Measurements from ENCODE around the gene CLIC5.

Gene CLIC5

DNA sequence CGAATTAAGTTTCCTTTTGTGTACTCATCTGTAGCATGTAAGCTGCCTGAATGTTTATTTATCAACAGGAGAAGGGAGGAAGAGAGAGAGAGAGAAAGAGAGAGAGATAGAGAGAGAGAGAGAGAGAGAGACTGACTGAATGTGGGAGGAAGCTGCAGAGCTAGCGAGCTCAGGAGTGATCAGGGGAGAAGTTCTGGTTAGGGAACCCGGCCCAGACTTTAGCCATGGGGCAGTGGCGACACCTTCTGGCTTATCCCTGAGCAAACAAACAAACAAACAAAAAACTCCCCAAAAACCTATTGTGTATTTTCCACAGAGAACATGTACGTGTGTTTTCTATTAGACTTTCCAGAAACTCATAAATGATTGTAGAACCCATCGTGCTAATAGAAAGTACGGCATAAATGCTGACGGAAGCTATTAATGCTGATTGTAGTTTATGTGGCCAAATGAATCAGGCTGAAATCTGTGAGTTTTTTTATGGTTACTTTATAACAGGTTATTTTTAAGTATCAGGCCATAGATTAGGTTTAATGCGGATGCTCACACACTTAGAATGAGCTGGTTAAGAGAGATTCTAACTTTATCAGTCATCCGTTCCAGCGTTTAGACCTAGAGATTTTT lies 92.8 kb downstream of the CLIC5 start:
- peak; percentile 51 for DNase-seq

- DNase-seq = no peak
Observed at GRCh38 chr6:45921691-45922281, 93.9 kb downstream of the CLIC5 start.

GRCh38 chr6:45920819-45921511 lies 94.7 kb downstream of the CLIC5 start:
- DNase-seq = no peak

DNA sequence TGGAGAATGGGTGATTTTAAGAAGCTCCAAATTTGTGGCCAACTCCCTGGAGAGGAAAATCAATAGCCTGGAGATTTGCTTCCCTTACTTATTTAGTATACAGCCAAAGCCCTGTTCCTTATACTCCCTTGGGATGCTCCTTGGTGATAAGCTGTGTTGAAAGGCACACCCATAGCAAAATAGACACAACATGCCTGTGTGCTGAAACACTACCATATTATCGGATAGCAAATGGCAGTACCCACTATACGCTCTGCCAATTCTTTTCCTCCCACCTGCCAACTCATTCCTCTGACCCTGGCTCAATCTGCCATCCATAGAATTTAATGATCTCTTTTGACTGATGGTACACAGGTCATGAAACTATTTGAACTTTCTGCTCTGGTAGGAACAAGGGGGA lies 98.2 kb downstream of the CLIC5 start:
- DNase-seq = no peak

GRCh38 chr6:45916692-45917091 lies 99.0 kb downstream of the CLIC5 start:
- DNase-seq = no peak

DNA sequence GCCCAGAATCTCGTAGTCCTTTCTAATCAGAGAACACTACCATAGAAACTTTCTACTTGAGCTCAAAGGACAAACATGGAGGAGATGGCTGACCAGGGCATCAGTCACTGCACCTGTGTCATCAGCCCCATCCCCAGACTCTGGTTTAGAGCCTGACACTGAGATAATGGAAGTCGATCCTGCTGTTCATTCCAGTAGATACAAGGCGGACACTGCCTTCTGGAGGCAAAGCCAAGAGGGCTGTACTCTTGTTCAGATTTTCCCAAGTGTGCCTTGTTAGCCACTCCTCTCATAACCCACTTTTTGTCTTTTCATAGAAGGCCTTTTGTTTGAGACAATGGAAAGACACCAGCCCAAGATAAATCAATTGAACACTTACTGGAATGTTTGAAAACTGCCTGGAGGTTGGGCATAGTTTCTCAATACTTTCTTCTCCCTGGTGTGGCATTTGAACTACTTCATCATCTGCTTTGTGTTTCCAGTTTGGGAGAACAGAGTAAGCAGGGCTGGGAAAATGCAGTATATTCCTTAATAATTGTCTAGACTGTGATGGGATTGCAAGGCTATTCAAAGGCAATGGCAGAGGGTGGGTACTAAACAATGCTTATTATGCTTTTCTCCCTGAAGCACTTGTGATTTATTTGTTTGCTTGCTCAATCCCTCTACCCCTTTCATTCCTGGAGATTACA lies 99.7 kb downstream of the CLIC5 start:
- DNase-seq = no peak

- no peak for DNase-seq
Observed at GRCh38 chr6:45911691-45912090, 104.0 kb downstream of the CLIC5 start.

GRCh38 chr6:45903959-45904358 lies 111.7 kb downstream of the CLIC5 start:
- DNase-seq = no peak

GRCh38 chr6:45902984-45903383 lies 112.7 kb downstream of the CLIC5 start:
- no peak for DNase-seq

DNA sequence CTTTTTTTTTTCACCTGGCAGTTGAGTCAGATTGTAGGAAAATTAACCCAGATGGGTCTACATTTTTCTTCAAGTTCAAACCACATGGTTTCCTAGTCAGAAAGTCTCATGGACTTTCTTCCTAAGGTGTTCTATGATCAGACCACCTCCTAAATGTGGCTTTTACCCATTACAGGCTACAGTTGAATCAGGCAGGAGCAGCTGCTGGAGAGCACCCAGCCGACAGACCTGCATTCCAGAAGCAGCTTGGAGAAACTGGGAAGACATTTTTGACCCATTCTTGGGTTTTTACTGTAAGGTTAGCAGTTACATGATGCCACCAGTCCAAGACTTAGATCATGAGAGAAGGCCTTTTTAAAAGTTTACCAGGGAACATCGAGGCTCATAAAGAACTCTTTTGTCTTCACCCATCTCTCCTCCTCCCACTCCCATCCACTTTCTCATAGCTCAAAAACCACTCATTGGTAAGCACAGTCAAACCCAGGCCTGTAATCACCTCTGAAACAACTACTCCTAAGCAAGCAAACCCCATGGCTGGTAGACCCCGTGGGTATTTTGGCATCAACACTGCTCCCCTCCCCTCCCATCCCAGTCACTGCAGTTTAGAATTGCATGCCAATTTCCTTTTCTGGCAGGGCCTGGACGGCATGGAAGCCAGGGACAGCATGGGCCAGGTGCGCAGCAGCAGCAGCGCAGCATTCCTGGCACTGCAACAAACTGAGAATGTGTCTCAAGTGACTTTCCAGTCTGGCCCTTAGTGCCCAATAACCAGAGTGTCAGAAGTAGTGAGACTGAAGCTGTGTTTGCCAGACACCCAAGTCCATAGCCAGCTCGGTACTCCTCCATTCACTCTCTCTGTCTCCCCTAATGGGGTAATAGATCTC lies 113.7 kb downstream of the CLIC5 start:
- no peak for DNase-seq

GRCh38 chr6:45900808-45901752 lies 114.6 kb downstream of the CLIC5 start:
- no peak for DNase-seq

DNA sequence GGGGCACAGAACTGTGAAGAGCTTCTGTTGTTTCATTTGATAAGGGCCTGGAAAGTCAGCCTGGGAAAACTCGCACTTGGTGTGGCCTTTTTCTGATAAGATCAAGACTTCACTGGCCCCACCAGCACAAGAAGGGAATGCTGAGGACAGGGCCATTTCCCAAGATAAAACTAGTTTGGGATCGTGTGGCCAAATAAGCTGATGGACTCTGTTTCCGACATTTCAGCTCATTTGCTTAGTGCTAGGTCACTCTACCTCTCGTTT lies 116.0 kb downstream of the CLIC5 start:
- DNase-seq = no peak

DNA sequence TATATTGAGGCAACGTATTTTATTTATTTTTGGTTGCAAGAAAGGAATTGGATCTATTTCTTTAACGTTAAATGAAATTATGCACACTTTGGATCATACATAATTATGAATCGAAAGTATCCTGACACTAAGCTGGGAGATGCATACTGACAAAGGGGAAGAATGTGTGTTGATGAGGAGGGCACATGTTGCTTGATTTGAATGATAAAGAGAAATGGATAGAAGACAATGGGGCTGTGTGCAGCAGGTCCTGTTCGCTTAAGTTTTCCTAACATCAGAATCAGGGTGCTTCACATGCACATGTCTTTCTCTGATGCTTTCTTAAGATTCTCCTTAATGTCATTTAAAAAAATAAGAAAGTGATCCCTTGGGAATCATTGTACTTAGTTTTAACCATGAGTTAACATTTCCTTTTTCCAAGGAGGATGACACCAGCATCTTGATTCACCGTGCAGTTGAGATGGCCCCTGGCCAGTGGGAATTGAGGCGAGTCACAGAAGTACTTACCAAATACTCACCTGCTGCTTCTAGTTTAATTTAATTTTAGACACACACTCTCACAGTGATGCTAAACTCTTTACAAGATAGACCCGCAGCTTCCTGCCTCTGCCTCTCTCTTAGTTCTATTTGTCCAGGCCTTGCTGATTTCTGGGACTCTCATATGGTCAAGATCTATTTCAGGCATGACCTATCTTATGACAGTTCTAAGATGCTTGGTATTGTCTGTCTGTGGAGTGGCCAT lies 116.5 kb downstream of the CLIC5 start:
- DNase-seq = no peak

DNA sequence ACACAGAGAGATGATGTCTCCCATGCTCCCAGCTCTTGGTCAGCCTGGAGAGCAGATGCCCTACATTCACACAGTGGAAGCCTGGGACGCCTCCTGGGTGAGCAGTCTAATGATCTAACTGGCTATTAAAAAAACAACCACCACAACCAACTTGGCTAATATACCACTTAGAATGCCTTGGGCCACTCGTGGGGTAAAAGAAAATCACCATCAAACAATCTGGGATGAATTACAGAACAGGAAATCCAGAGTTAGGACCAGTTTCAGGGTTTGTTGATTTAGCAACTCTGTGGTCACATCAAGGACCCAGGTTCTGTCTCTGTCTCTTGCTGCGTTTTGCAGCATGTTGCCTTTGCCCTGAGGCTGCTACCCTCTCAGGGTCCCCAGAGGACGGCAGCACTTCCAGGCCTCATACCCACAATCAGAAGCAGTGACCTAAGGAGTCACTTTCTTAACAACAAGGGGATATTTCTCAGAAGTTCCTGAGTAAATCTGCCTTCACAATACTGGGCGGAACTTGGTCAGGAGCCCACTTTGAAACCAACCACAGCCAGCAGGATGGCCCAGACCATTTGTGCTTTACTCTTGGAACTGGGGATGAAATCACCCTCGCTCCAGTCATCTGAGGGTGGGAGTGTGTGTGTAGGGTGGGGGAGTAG lies 118.7 kb downstream of the CLIC5 start:
- DNase-seq = no peak

DNA sequence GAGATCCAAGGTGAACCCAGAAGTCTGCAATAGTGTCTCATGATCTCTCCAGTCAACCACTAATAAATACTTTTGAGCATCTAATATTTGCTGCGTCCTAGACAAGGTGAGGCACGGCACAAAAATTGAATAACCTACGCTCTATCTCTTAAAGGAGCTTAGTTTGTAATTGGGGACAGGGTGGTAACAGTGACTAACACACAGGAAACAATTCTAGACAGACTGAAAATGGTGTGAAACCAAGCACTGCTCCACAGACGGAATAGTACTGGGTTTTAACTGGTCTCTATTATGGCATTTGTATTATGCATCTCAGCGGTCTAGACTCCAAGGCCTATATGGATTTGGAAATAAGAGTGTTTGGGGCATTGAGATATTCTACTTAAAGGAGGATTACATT lies 120.1 kb downstream of the CLIC5 start:
- no peak for DNase-seq

GRCh38 chr6:45892696-45893245 lies 122.9 kb downstream of the CLIC5 start:
- DNase-seq = no peak

DNA sequence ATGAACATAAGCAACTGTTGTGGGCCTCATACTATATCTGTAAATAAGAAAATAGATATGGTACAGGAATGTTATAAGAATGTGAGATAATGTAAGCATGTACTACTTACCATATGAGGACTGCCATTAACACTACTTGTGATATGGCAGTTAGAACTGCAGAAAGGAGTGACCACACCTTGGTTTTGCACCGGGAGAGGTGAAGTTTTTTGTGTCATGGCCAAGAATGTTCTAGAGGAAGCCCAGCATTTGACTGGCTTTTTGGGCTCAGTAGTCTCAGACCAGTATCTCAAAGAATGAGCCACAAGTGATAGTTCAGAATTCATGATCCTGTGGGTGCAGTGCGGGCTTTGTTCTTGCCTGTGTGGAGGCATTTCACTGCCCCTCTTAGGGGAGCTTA lies 123.5 kb downstream of the CLIC5 start:
- DNase-seq = no peak

DNA sequence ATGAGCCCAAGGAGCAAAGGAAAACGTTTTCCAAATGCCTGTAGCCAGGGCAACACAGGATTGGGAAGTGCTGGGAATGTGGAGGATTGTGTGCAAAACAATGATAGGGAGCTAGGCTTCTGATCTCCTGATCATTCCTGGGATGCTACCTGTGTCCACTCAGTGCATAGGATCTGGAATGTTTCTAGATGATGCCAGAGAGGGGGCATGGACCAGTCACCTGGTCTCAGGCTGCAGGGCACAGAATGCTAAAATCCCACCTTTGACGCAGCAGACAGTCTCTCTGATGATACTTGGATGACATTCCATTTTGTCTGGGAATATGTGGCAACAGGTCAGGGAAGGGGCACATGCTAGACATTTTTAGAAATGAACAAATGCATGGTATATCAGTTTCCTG lies 128.9 kb downstream of the CLIC5 start:
- no peak for DNase-seq

DNA sequence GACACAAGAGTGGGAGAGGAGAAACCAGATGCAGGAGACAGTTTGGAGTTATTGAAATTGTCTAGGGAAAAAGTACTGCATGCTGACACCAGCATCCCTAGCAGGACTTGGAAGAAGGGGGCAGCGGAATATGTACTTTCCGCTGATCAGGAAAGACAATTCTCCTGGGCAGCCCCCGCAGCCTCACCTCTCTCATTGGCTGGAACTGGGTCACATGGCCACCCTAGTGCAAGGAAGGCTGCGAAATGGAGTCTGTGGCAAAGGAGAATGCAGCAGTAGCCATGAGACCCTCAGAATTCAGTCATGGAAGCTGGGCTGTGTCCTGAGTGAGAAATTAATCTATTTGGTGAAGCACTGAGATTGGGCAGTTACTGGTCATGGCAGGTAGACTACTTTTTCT lies 131.3 kb downstream of the CLIC5 start:
- no peak for DNase-seq

DNA sequence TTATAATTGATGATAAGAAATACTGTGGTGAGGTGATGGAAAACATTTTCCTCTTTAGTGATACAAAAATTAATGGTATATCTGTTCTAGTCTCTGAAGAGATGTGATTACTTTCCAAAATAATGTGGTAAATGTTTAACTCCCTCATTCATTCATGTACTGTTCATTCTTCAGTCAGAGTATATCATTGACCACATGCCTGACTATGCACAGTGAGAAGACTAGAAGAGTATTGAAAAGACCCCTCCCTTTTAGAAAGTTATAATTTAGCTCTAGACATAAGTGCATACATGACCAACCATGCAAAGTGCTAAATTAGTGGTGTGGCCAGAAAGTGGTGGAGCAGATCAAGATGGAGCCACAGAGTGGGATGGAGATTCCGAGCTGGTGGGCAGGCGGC lies 133.0 kb downstream of the CLIC5 start:
- no peak for DNase-seq
